ENCODE results near the gene ATP8B1.
"Not testable (repeated sequence)": the region's sequence is repeated elsewhere in the genome, so short reads cannot be mapped to it uniquely, and the experiment has no call there.

The ATP8B1 gene

GRCh38 chr18:57651914-57652313 lies 151.2 kb downstream of the ATP8B1 start:
- no peak for DNase-seq

GRCh38 chr18:57649556-57650500 lies 153.3 kb downstream of the ATP8B1 start:
- peak; percentile 72 to 81 for DNase-seq

- DNase-seq: no peak
Measured at GRCh38 chr18:57648414-57648813, 154.7 kb downstream of the ATP8B1 start.

- no peak for DNase-seq
Measured at GRCh38 chr18:57644540-57644939, 158.6 kb downstream of the ATP8B1 start.

GRCh38 chr18:57643726-57644125 lies 159.4 kb downstream of the ATP8B1 start:
- not testable (repeated sequence) for DNase-seq

GRCh38 chr18:57642462-57642861 lies 160.7 kb downstream of the ATP8B1 start:
- DNase-seq: not testable (repeated sequence)

- DNase-seq: no peak
Measured at GRCh38 chr18:57640749-57641148, 162.4 kb downstream of the ATP8B1 start.

GRCh38 chr18:57640236-57640635 lies 162.9 kb downstream of the ATP8B1 start:
- no peak for DNase-seq

- no peak for DNase-seq
Measured at GRCh38 chr18:57635003-57635822, 167.9 kb downstream of the ATP8B1 start.

GRCh38 chr18:57631697-57632096 lies 171.4 kb downstream of the ATP8B1 start:
- DNase-seq: no peak

GRCh38 chr18:57630754-57631595 lies 172.1 kb downstream of the ATP8B1 start:
- DNase-seq: peak in 1 of 2 donors; percentile 26

- DNase-seq: peak; percentile 94 to 98
Measured at GRCh38 chr18:57630002-57630753, 172.9 kb downstream of the ATP8B1 start.

- DNase-seq: no peak
Measured at GRCh38 chr18:57629422-57629821, 173.7 kb downstream of the ATP8B1 start.

- DNase-seq: no peak
Measured at GRCh38 chr18:57627488-57627887, 175.6 kb downstream of the ATP8B1 start.

GRCh38 chr18:57624988-57625387 lies 178.1 kb downstream of the ATP8B1 start:
- no peak for DNase-seq

GRCh38 chr18:57621246-57621604 lies 181.9 kb downstream of the ATP8B1 start:
- peak in 1 of 2 donors; percentile 19 for DNase-seq

GRCh38 chr18:57619876-57620275 lies 183.2 kb downstream of the ATP8B1 start:
- no peak for DNase-seq

GRCh38 chr18:57618910-57619309 lies 184.2 kb downstream of the ATP8B1 start:
- peak; percentile 31 to 54 for DNase-seq

- no peak for DNase-seq
Measured at GRCh38 chr18:57603871-57604270, 199.2 kb downstream of the ATP8B1 start.
